Mammary epithelial cell (primary cell): ENCODE data around the gene KIF26B.

Source experiments
- CTCF ChIP-seq, 2 donors: IDR thresholded peaks in 1 of 2; conservative IDR thresholded peaks in 1 of 2; 2 replicates each; pipeline ENCODE4 v1.5.1; 2011 to 2012; ENCODE audit warnings: inconsistent platforms in 2 of 2, low read length in 2 of 2, mild to moderate bottlenecking in 2 of 2, control low read depth in 1 of 2, low read depth in 1 of 2; ENCODE audit not compliant: insufficient read depth in 1 of 2; ENCODE audit errors: extremely low read depth in 1 of 2
- EZH2 ChIP-seq: IDR thresholded peaks from 2 replicates; pipeline ENCODE4 v1.6.1; 2012; ENCODE audit warnings: low read length, inconsistent platforms, borderline replicate concordance

GRCh38 chr1:245336149-245336983, 181.6 kb downstream of the KIF26B start:
- no peak for TF ChIP-seq EZH2
- no peak for TF ChIP-seq CTCF (conservative IDR thresholded peaks at IDR 0.05 in 1 of 2, IDR thresholded peaks at IDR 0.05 in 1 of 2; ENCODE audit: extremely low read depth in 1 of 2, insufficient read depth in 1 of 2, low read depth in 1 of 2, low read length in 2 of 2)
